ENCODE data around the gene NEMP1. TPM values are rescaled to one million over a fixed set of nuclear protein-coding genes. Genes with fewer than 3 reads are reported as not detected.

NEMP1 gene
- total and polyA plus RNA-seq, 2 of the 13 experiments (the other 11 are each of a cell fraction or from before 2014, with no cell fraction given) = 11.4 to 12.9 TPM

- TF ChIP-seq, protein P1, sequence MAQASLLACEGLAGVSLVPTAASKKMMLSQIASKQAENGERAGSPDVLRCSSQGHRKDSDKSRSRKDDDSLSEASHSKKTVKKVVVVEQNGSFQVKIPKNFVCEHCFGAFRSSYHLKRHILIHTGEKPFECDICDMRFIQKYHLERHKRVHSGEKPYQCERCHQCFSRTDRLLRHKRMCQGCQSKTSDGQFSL (CRISPR knock-in tag; IDR thresholded peaks at IDR 0.05) = peak; percentile 96
- peak; percentile 55; the same call in 1 of the 2 replicates for TF ChIP-seq ZNF253 (CRISPR knock-in tag; IDR thresholded peaks at IDR 0.05; ENCODE audit: borderline replicate concordance)
- TF ChIP-seq FOXO1 (CRISPR knock-in tag; IDR thresholded peaks at IDR 0.05) = peak; percentile 75
- TF ChIP-seq FOSL2 (CRISPR knock-in tag; IDR thresholded peaks at IDR 0.05) = peak; percentile 74
- no peak for TF ChIP-seq ZNF577 (CRISPR knock-in tag; IDR thresholded peaks at IDR 0.05; ENCODE audit: borderline replicate concordance, low read depth)
- TF ChIP-seq POLR2A (IDR thresholded peaks at IDR 0.05; ENCODE audit: insufficient read depth in 1 of 2, low read depth in 2 of 2, low read length in 2 of 2) = peak; percentile 64 to 89
- TF ChIP-seq ATF5 (CRISPR knock-in tag; IDR thresholded peaks at IDR 0.05; ENCODE audit: low read depth) = no peak; the same call in 1 of the 2 replicates
- TF ChIP-seq, protein P2, sequence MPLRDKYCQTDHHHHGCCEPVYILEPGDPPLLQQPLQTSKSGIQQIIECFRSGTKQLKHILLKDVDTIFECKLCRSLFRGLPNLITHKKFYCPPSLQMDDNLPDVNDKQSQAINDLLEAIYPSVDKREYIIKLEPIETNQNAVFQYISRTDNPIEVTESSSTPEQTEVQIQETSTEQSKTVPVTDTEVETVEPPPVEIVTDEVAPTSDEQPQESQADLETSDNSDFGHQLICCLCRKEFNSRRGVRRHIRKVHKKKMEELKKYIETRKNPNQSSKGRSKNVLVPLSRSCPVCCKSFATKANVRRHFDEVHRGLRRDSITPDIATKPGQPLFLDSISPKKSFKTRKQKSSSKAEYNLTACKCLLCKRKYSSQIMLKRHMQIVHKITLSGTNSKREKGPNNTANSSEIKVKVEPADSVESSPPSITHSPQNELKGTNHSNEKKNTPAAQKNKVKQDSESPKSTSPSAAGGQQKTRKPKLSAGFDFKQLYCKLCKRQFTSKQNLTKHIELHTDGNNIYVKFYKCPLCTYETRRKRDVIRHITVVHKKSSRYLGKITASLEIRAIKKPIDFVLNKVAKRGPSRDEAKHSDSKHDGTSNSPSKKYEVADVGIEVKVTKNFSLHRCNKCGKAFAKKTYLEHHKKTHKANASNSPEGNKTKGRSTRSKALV (CRISPR knock-in tag; IDR thresholded peaks at IDR 0.05) = 0 out of 2 replicates have a peak, but pooled peaks have one; percentile 21
- no peak for TF ChIP-seq ZSCAN29 (CRISPR knock-in tag; conservative IDR thresholded peaks at IDR 0.05)
- TF ChIP-seq ZNF468 (CRISPR knock-in tag; IDR thresholded peaks at IDR 0.05) = no peak
- TF ChIP-seq TOPORS (CRISPR knock-in tag; IDR thresholded peaks at IDR 0.05) = no peak
- TF ChIP-seq GZF1 (CRISPR knock-in tag; IDR thresholded peaks at IDR 0.05) = no peak
- TF ChIP-seq NCOA5 (CRISPR knock-in tag; IDR thresholded peaks at IDR 0.05) = no peak
- TF ChIP-seq ATRX (CRISPR knock-in tag; IDR thresholded peaks at IDR 0.05; ENCODE audit: borderline replicate concordance) = no peak
- TF ChIP-seq, protein P3, sequence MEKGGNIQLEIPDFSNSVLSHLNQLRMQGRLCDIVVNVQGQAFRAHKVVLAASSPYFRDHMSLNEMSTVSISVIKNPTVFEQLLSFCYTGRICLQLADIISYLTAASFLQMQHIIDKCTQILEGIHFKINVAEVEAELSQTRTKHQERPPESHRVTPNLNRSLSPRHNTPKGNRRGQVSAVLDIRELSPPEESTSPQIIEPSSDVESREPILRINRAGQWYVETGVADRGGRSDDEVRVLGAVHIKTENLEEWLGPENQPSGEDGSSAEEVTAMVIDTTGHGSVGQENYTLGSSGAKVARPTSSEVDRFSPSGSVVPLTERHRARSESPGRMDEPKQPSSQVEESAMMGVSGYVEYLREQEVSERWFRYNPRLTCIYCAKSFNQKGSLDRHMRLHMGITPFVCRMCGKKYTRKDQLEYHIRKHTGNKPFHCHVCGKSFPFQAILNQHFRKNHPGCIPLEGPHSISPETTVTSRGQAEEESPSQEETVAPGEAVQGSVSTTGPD (CRISPR knock-in tag; IDR thresholded peaks at IDR 0.05) = no peak
- TF ChIP-seq ISL2 (CRISPR knock-in tag; IDR thresholded peaks at IDR 0.05) = peak; percentile 71; the same call in 1 of the 2 replicates
- peak; percentile 80 for TF ChIP-seq ZNF12 (CRISPR knock-in tag; IDR thresholded peaks at IDR 0.05)
- TF ChIP-seq ZNF124 (CRISPR knock-in tag; IDR thresholded peaks at IDR 0.05) = 0 out of 2 replicates have a peak, but pooled peaks have one; percentile 23
- no peak for TF ChIP-seq ZNF235 (CRISPR knock-in tag; IDR thresholded peaks at IDR 0.05; ENCODE audit: borderline replicate concordance)
- TF ChIP-seq, protein P4, sequence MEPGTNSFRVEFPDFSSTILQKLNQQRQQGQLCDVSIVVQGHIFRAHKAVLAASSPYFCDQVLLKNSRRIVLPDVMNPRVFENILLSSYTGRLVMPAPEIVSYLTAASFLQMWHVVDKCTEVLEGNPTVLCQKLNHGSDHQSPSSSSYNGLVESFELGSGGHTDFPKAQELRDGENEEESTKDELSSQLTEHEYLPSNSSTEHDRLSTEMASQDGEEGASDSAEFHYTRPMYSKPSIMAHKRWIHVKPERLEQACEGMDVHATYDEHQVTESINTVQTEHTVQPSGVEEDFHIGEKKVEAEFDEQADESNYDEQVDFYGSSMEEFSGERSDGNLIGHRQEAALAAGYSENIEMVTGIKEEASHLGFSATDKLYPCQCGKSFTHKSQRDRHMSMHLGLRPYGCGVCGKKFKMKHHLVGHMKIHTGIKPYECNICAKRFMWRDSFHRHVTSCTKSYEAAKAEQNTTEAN (CRISPR knock-in tag; conservative IDR thresholded peaks at IDR 0.05) = peak; percentile 97
- peak; percentile 79; the same call in 1 of the 2 replicates for TF ChIP-seq ZNF232 (CRISPR knock-in tag; IDR thresholded peaks at IDR 0.05; ENCODE audit: borderline replicate concordance)
- no peak for TF ChIP-seq NONO (IDR thresholded peaks at IDR 0.05)
- peak; percentile 70 for TF ChIP-seq NONO (CRISPR knock-in tag; conservative IDR thresholded peaks at IDR 0.05)
- no peak for TF ChIP-seq JUNB (CRISPR knock-in tag; IDR thresholded peaks at IDR 0.05; ENCODE audit: borderline replicate concordance)
- no peak for TF ChIP-seq NFYC (CRISPR knock-in tag; IDR thresholded peaks at IDR 0.05)
- no peak for TF ChIP-seq ARNT (IDR thresholded peaks at IDR 0.05)
These were observed 10.0 kb upstream of the NEMP1 start, which contains the start of gene NAB2 (continued) for GRCh38 chr12:57088354-57089270.

All from HepG2 (cell line).